HG03064 (cell line): ENCODE measurements around the gene RABGAP1L.
"Not testable (repeated sequence)": the region's sequence is repeated elsewhere in the genome, so short reads cannot be mapped to it uniquely, and the experiment has no call there.

Source experiments
- ATAC-seq: cut with Tn5 transposase; IDR thresholded peaks from one replicate; pipeline ENCODE4 v1.9.1; 2021; ENCODE audit warnings: low read depth; ENCODE audit not compliant: unreplicated experiment

Gene RABGAP1L

GRCh38 chr1:174159252-174160108 is at the start of gene RABGAP1L:
TSS of gene RABGAP1L (plus strand) at chr1:174159520.
- peak; percentile 55 for ATAC-seq

GRCh38 chr1:174110053-174110452 is 49.3 kb upstream of the RABGAP1L start:
- no peak for ATAC-seq

- ATAC-seq, result no peak
Measured at GRCh38 chr1:174112489-174113162, 46.7 kb upstream of the RABGAP1L start.

GRCh38 chr1:174114106-174114505 is 45.2 kb upstream of the RABGAP1L start:
- ATAC-seq, result no peak

GRCh38 chr1:174114788-174115448 is 44.4 kb upstream of the RABGAP1L start:
- no peak for ATAC-seq

- ATAC-seq, result no peak
Measured at GRCh38 chr1:174116042-174116441, 43.3 kb upstream of the RABGAP1L start.

- ATAC-seq, result no peak
Measured at GRCh38 chr1:174118751-174119150, 40.6 kb upstream of the RABGAP1L start.

GRCh38 chr1:174122318-174122717 is 37.0 kb upstream of the RABGAP1L start:
- not testable (repeated sequence) for ATAC-seq

- no peak for ATAC-seq
Measured at GRCh38 chr1:174123843-174124242, 35.5 kb upstream of the RABGAP1L start.

- ATAC-seq, result not testable (repeated sequence)
Measured at GRCh38 chr1:174127176-174127575, 32.1 kb upstream of the RABGAP1L start.

GRCh38 chr1:174131032-174131638 is 28.2 kb upstream of the RABGAP1L start:
- no peak for ATAC-seq

- peak; percentile 75 for ATAC-seq
Measured at GRCh38 chr1:174134003-174134659, 25.2 kb upstream of the RABGAP1L start.

- ATAC-seq, result no peak
Measured at GRCh38 chr1:174135211-174135610, 24.1 kb upstream of the RABGAP1L start.

- ATAC-seq, result no peak
Measured at GRCh38 chr1:174136714-174137113, 22.6 kb upstream of the RABGAP1L start.

GRCh38 chr1:174142836-174143235 is 16.5 kb upstream of the RABGAP1L start:
- ATAC-seq, result no peak

GRCh38 chr1:174143727-174144396 is 15.5 kb upstream of the RABGAP1L start:
- ATAC-seq, result not testable (repeated sequence)

GRCh38 chr1:174144397-174144783 is 14.9 kb upstream of the RABGAP1L start:
- ATAC-seq, result not testable (repeated sequence)

GRCh38 chr1:174149216-174149615 is 10.1 kb upstream of the RABGAP1L start:
- no peak for ATAC-seq

- ATAC-seq, result no peak
Measured at GRCh38 chr1:174150499-174150898, 8.8 kb upstream of the RABGAP1L start.

- no peak for ATAC-seq
Measured at GRCh38 chr1:174152427-174152826, 6.9 kb upstream of the RABGAP1L start.
